Activated gamma-delta T cell treated with anti-CD3 and anti-CD28 coated beads, Interleukin-2, amount 50 U/mL, for 16 hours (primary cell): ENCODE results near the gene CKS2.

Experiments used
- DNase-seq: peaks from one replicate; pipeline ENCODE4 v3.0.0-alpha.2; 2020; ENCODE audit warnings: low read depth

CKS2 gene

GRCh38 chr9:89350988-89351557, 40.1 kb downstream of the CKS2 start:
- no peak for DNase-seq

GRCh38 chr9:89351584-89352300, 40.7 kb downstream of the CKS2 start:
- DNase-seq, result no peak

- no peak for DNase-seq
These were observed 41.5 kb downstream of the CKS2 start for GRCh38 chr9:89352451-89352850.

GRCh38 chr9:89352874-89353649, 42.1 kb downstream of the CKS2 start:
- DNase-seq, result no peak

GRCh38 chr9:89353989-89354388, 43.0 kb downstream of the CKS2 start:
- no peak for DNase-seq

GRCh38 chr9:89354471-89354870, 43.5 kb downstream of the CKS2 start:
- DNase-seq, result no peak

- DNase-seq, result no peak
These were observed 45.8 kb downstream of the CKS2 start for GRCh38 chr9:89356782-89357181.

- no peak for DNase-seq
These were observed 46.6 kb downstream of the CKS2 start for GRCh38 chr9:89357331-89358197.

GRCh38 chr9:89358376-89358916, 47.5 kb downstream of the CKS2 start:
- DNase-seq, result no peak

- DNase-seq, result no peak
These were observed 48.0 kb downstream of the CKS2 start for GRCh38 chr9:89358985-89359384.

GRCh38 chr9:89359751-89360261, 48.8 kb downstream of the CKS2 start:
- DNase-seq, result no peak

GRCh38 chr9:89360465-89360864, 49.5 kb downstream of the CKS2 start:
- DNase-seq, result no peak

GRCh38 chr9:89361031-89361430, 50.0 kb downstream of the CKS2 start:
- DNase-seq, result no peak

GRCh38 chr9:89361816-89362646, 51.0 kb downstream of the CKS2 start:
- no peak for DNase-seq

- no peak for DNase-seq
These were observed 51.8 kb downstream of the CKS2 start for GRCh38 chr9:89362647-89363310.

- no peak for DNase-seq
These were observed 52.3 kb downstream of the CKS2 start for GRCh38 chr9:89363311-89363670.

- DNase-seq, result no peak
These were observed 53.1 kb downstream of the CKS2 start for GRCh38 chr9:89363921-89364665.

- DNase-seq, result no peak
These were observed 53.9 kb downstream of the CKS2 start for GRCh38 chr9:89364666-89365531.

- DNase-seq, result no peak
These were observed 54.5 kb downstream of the CKS2 start for GRCh38 chr9:89365532-89365912.
